NCI-H2081 treated with DMSO at 0.1 percent for 48 hours (cell line): ENCODE data around the gene SYNE1.
"Not testable (repeated sequence)": the region's sequence is repeated elsewhere in the genome, so short reads cannot be mapped to it uniquely, and the experiment has no call there.

Experiments
- DNase-seq: peaks from one replicate; lab custom pipeline; 2025; lab: John Stamatoyannopoulos, UW

The SYNE1 gene

DNA sequence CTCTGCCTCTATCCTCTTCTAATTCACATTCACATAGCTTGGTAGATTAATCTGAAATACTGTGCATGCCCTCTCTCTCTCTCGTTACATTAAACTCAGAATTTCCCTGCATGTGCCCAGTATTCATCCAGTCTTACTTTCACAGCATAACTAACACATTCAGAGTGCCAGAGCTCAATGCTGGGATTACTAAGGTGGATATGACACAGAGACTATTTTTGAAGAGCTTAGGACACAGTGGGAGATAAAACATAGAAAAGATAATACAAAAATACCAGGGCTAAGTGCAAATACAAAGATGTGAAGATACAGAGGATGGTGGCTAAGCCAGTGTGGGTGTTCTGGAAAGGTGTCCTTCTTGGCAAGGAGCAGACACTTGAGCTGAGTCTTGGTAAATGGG is 6.3 kb downstream of the SYNE1 start:
- DNase-seq: no peak

GRCh38 chr6:152625213-152625612 is 11.9 kb downstream of the SYNE1 start:
- no peak for DNase-seq

DNA sequence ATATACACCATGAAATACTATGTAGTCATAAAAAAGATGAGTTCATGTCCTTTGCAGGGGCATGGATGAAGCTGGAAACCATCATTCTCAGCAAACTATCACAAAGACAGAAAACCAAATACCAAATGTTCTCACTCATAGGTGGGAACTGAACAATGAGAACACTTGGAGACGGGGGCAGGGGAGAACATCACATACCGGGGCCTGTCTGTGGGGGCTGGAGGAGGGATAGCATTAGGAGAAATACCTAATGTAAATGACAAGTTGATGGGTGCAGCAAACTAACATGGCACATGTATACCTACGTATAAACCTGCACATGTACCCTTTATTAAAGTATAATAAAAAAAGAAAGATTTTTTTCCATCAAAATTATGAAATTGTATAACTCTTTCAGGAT is 22.4 kb downstream of the SYNE1 start:
- DNase-seq: not testable (repeated sequence)

DNA sequence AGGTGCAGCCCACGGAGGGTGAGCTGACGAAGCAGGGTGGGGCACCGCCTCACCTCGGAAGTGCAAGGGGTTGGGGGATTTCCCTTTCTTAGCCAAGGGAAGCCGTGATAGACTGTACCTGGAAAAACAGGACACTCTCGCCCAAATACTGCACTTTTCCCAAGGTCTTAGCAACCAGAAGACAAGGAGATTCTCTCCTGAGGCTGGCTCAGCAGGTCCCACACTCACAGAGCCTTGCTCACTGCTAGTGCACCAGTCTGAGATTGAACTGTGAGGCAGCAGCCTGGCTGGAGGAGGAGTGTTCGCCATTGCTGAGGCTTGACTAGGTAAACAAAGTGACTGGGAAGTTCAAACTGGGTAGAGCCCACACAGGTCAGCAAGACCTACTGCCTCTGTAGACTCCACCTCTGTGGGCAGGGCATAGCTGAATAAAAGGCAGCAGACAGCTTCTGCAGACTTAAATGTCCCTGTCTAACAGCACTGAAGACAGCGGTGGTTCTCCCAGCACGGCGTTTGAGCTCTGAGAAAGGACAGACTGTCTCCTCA is 28.0 kb downstream of the SYNE1 start:
- DNase-seq: no peak

GRCh38 chr6:152605941-152606340 is 31.2 kb downstream of the SYNE1 start:
- no peak for DNase-seq

DNA sequence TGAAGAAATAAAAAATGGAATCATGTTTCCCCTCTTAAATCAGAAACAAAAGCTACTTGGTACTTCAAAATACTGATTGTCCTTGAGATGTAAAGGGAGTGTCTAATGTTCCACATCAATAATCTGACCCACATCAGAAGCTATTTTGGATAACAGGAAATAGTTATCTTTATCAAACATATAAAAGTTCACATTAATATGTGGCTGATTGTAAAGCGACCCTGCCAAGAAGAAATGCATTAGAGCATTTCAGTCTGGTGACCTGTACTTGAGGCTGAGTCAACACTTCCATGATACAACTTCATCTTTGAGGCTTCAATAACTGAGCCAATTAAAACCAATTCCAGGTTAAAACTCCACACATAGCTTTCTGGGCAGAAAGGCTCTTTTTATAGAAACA is 31.8 kb downstream of the SYNE1 start:
- no peak for DNase-seq

DNA sequence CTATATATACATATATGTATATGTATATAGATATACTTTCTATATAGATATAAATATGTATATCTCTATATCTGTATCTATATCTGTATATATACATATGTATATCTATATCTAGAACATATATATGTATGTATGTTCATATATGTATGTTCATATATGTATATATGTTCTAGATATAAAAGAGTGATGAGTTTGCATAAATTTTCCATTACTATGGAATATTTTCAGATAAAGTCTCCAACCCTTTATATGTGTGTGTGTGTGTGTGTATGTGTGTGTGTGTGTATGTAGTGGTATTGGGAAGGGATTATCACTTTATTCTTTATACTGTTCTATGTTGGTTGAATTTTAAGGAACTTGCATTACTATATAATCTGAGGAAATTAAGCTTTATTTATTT is 33.3 kb downstream of the SYNE1 start:
- DNase-seq: no peak

- DNase-seq: no peak
Measured at GRCh38 chr6:152600022-152600421, 37.1 kb downstream of the SYNE1 start.

DNA sequence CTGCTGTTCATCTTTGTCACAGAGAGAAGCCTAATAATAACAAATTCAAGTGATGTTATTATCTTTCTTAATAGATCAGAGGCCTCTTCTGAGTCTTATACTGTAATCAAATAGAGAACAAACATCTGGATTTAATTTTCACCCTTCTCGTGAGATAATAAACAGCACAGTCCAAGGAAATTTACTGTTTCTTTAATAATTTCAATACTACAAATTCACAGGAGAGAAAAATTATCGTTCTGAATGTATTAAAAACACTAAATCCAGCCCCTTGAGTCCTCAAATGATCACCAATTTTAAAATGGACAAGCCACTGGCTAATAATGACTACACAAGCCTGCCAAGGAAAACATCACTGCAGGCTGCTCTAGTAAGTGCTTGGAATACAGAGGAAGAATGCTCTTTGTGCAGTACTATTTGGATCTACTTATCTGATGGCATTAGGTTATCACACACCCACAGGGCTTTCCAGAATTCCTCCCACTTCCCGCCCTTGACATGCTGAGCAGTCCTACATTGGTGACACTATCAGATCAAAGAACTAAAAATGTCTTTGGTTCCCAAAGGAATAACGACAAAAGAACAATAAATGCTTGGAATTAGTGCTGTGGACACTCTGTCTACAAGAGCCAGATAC is 38.1 kb downstream of the SYNE1 start:
- DNase-seq: no peak

DNA sequence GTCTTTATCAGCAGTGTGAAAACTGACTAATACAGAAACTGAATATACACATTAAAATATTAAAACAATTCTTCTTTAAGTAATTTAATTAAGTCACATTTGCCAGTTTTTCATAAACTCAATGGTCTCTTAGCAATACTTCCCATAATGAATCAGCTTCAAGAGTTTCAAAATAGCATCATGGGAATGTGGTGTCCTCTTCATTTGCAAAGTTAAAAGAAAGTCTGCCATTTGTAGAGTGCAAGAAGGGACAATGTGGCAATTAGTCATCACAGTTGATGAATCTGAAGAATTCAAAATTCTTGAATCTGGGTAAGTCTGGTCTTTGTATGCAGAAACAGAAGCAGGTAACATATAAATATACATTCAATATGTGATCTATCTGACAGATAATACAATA is 38.7 kb downstream of the SYNE1 start:
- no peak for DNase-seq

- DNase-seq: no peak
Measured at GRCh38 chr6:152596726-152597125, 40.4 kb downstream of the SYNE1 start.

GRCh38 chr6:152595499-152595898 is 41.7 kb downstream of the SYNE1 start:
- no peak for DNase-seq

GRCh38 chr6:152594701-152595100 is 42.5 kb downstream of the SYNE1 start:
- DNase-seq: no peak

DNA sequence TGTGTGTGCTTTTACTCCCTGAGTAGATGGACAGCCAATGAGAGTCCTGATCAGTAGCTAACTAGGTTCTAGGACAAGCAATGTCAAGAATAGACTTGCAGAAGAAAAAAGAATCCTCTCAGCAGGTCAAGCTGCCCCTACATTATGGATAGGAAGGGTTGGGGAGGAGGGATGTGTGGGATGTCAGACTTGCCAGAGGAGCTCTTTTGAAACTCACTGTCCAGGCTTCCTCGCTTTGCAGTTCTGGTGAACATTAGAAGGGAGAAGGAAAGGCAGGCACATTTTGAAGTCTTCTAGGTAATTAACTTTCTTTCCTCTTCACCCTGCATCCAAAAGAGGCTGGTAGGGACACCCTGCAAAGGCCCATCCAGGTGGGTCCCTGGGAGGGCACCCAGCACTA is 48.7 kb downstream of the SYNE1 start:
- no peak for DNase-seq

GRCh38 chr6:152587473-152587872 is 49.7 kb downstream of the SYNE1 start:
- no peak for DNase-seq

GRCh38 chr6:152585236-152585635 is 51.9 kb downstream of the SYNE1 start:
- DNase-seq: no peak

GRCh38 chr6:152583888-152584287 is 53.3 kb downstream of the SYNE1 start:
- DNase-seq: no peak

DNA sequence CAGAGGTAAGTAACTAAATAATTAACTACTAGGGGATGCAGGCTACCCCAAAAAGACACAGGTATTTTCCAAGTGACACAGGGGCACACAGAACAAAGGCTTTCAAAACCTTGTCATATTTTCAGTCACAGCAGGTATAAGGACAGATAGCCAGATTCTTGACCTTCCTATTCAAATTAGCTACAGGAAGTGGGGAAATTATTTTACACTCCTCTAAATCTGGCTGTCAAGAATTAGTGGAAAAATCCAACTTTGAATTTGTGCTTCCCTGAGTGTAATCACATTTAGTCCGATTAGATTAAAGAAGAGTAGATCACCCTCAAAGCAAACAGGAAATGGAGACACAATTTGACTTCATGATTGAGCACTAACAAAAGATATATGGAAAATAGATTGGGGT is 60.6 kb downstream of the SYNE1 start:
- no peak for DNase-seq

DNA sequence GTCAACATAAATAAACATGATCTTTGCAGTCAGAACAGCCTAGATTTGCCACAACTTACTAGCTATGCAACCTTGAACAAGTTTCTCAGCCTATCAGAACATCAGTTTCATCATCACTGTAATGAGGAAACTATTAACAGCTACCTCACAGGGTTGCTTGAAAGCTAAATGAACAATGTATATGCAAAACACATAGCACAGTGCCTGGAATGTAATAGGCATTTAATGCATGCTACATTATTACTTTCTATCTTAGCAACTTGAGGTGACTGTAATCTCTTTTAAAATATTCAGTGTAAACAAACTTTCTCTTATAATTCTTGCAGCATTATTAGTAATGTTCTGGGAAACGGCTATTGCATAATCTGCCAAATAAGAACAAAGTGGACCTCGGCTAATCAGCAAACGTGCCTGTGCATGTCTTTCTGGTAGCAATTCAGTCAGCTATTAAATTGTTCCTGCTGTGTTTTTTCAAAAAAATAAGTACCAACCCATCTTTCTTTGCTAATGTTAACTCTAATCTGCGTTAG is 61.5 kb downstream of the SYNE1 start:
- DNase-seq: no peak

DNA sequence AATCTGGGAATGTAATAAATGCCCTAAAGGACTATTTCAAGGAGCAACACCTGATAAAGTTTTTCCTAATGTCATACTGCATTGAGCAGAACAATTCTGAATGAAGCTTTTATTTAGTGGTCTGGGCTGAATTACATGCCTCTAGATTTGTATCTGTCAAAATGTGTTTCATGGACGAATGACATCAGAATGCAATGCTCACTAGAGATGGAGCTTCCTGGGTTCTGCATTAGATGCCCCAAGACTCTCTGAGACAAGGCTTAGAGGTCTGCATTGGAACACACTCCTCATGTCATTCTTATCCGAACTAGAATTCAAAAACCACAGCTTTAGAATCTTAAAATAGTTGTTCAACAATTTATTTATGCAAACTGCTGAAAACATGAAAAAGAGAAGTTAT is 62.0 kb downstream of the SYNE1 start:
- DNase-seq: no peak

GRCh38 chr6:152573762-152574161 is 63.4 kb downstream of the SYNE1 start:
- DNase-seq: no peak

GRCh38 chr6:152572338-152573088 is 64.6 kb downstream of the SYNE1 start:
- no peak for DNase-seq

- no peak for DNase-seq
Measured at GRCh38 chr6:152571943-152572337, 65.2 kb downstream of the SYNE1 start.
